ENCODE data around the gene TMEM51. TPM values are rescaled to one million over a fixed set of nuclear protein-coding genes. Genes with fewer than 3 reads are reported as not detected.

Gene TMEM51
- total and polyA plus RNA-seq, 9 of the 15 experiments (the other 6 are each of a cell fraction or from before 2014, with no cell fraction given) = 0.06 to 1.4 (median 0.58) TPM

DNA sequence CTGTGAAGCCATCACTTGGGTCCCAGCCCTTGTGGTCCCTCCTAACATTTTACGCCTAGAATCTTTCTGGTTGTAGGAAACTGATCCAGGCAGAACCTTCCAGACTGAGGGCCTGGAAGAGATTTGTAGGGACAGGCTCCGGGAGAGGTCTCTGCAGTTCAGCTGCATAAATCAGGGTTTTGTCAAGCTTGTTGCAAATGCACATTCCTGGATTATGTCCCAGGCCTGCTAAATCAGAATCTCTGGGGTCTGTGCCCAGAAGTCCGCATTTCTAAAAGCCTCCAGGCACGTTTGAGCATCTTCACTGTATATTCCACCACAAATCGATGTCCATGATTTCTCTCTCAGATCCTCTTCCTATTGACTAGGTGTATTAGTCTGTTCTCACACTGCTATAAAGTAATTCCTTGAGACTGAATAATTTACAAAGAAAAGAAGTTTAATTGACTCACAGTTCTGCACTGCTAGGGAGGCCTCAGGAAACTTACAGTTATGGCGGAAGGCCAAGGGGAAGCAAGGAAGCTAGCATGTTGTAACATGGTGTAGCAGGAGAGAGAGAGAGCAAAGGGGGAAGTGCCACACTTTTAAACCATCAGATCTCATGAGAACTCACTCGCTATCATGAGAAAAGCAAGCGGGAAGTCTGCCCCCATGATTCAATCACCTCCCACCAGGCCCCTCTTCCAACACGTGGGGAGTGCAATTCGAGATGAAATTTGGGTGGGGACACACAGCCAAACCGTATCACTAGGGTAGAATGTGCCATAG lies 92.2 kb downstream of the TMEM51 start:
- FAIRE-seq (no peak), ATAC-seq (no peak), DNase-seq (ENCODE audit: extremely low read depth in 1 of 4, low spot score in 3 of 4) (no peak)
- Histone ChIP-seq H4K20me1 (replicated peaks; ENCODE audit: control insufficient read depth, insufficient read depth, low read length) (no peaks in the 10 kb centered on the region), H3K9ac (ENCODE audit: insufficient read depth in 1 of 2, low read depth in 2 of 2, low read length in 2 of 2) (no peak overlapping the region), H3K27me3 (ENCODE audit: control insufficient read depth in 2 of 2, insufficient read depth in 2 of 2, low read length in 2 of 2) (peaks cover 20 to 46% of the 10 kb centered on the region in 2 experiments; a peak in 4 of 5 replicates), H3K4me1 (replicated peaks in 1 of 2; ENCODE audit: control insufficient read depth in 2 of 2, insufficient read depth in 2 of 2, low read length in 2 of 2) (peaks cover 0 to 8% of the 10 kb centered on the region in 2 experiments; a peak in 3 of 5 replicates), H2AFZ (ENCODE audit: low read depth, low read length) (no peak overlapping the region), H3K27ac (ENCODE audit: extremely low read depth, low read depth, low read length) (no peak overlapping the region), H3K36me3 (ENCODE audit: control insufficient read depth, insufficient read depth, low read length) (no peaks in the 10 kb centered on the region), H3K9me3 (replicated peaks; ENCODE audit: control insufficient read depth, insufficient read depth, low read depth, low read length) (no peaks in the 10 kb centered on the region), H3K79me2 (ENCODE audit: control insufficient read depth, insufficient read depth, low read length) (no peaks in the 10 kb centered on the region), H3K4me3 (no peak overlapping the region), H3K9me1 (ENCODE audit: control insufficient read depth, insufficient read depth, low read length) (no peaks in the 10 kb centered on the region), H3K4me2 (ENCODE audit: insufficient read depth, low read length) (no peak overlapping the region)
- intact Hi-C loops (cut with micrococcal nuclease) (no loop called here), in situ Hi-C loops (cut with MboI) (no loop called here)
- TF ChIP-seq, protein P1, sequence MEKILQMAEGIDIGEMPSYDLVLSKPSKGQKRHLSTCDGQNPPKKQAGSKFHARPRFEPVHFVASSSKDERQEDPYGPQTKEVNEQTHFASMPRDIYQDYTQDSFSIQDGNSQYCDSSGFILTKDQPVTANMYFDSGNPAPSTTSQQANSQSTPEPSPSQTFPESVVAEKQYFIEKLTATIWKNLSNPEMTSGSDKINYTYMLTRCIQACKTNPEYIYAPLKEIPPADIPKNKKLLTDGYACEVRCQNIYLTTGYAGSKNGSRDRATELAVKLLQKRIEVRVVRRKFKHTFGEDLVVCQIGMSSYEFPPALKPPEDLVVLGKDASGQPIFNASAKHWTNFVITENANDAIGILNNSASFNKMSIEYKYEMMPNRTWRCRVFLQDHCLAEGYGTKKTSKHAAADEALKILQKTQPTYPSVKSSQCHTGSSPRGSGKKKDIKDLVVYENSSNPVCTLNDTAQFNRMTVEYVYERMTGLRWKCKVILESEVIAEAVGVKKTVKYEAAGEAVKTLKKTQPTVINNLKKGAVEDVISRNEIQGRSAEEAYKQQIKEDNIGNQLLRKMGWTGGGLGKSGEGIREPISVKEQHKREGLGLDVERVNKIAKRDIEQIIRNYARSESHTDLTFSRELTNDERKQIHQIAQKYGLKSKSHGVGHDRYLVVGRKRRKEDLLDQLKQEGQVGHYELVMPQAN (IDR thresholded peaks at IDR 0.05; ENCODE audit: borderline replicate concordance) = no peak
- TF ChIP-seq ZFP1 (CRISPR knock-in tag; IDR thresholded peaks at IDR 0.05) (no peak), GTF3C2 (IDR thresholded peaks at IDR 0.05; ENCODE audit: borderline replicate concordance, extremely low read depth, insufficient read length) (no peak), SPI1 (IDR thresholded peaks at IDR 0.05; ENCODE audit: borderline replicate concordance, low read depth, low read length) (peak; percentile 75), ZNF146 (CRISPR knock-in tag; IDR thresholded peaks at IDR 0.05; ENCODE audit: unreplicated experiment) (no peak), PHB (CRISPR knock-in tag; IDR thresholded peaks at IDR 0.05) (no peak), CEBPB (tag; IDR thresholded peaks at IDR 0.05) (0 out of 2 replicates have a peak, but pooled peaks have one; percentile 22), ZFX (CRISPR knock-in tag; IDR thresholded peaks at IDR 0.05) (no peak), THAP7 (CRISPR knock-in tag; IDR thresholded peaks at IDR 0.05) (0 out of 2 replicates have a peak, but pooled peaks have one; percentile 22)
- POLR2A ChIA-PET = no interaction called here
- 8% methylated on average over 11 of the region's 11 CpGs for WGBS (ENCODE audit: insufficient coverage, low coverage, missing lambda C conversion rate)
- CTCF ChIA-PET (ENCODE audit: low intra/inter-chr PET ratio) = no interaction called here
- BruUV-seq (replicated peaks) = no TSS peak
